A673 (cell line): ENCODE data around the gene AFF1. TPM values are rescaled to one million over a fixed set of nuclear protein-coding genes. Genes with fewer than 3 reads are reported as not detected.

Experiments used
- BruUV-seq: library from RNA; stranded (reverse); fragments of 400-500 nt; replicated peaks from 2 replicates; lab custom pipeline; 2021; lab: Mats Ljungman, UMichigan
- CTCF ChIA-PET: fragments of 300-600 bp; sonication (Branson Sonifier 250); formaldehyde crosslinking; loops from one replicate; lab custom pipeline; 2022; ENCODE audit warnings: antibody characterized with exemption; lab: Charles Lee
- POLR2A ChIA-PET: fragments of 300-600 bp; sonication (Branson Sonifier 250); formaldehyde crosslinking; loops from one replicate; lab custom pipeline; 2022; ENCODE audit warnings: antibody characterized with exemption; ENCODE audit not compliant: low non-redundant PET; lab: Charles Lee
- DNase-seq: peaks from one replicate; pipeline ENCODE4 v3.0.0-alpha.2; 2015; ENCODE audit warnings: low spot score
- H3K27ac ChIP-seq: fragments of 200-600 bp; sonication (generic); 2 replicates; pipeline ENCODE4 v1.5.1; 2016; ENCODE audit warnings: mixed run types, low read depth, mild to moderate bottlenecking, mixed read lengths, antibody characterized with exemption, low read length; ENCODE audit not compliant: poor library complexity, severe bottlenecking
- H3K27me3 ChIP-seq: fragments of 200-600 bp; sonication (generic); replicated peaks from 2 replicates; pipeline ENCODE4 v1.6.1; 2017; ENCODE audit warnings: mixed run types, low read depth, mild to moderate bottlenecking, mixed read lengths, antibody characterized with exemption, low read length; ENCODE audit not compliant: insufficient read depth, poor library complexity
- H3K36me3 ChIP-seq: fragments of 200-600 bp; sonication (generic); 2 replicates; pipeline ENCODE4 v1.6.1; 2016; ENCODE audit warnings: mixed run types, mild to moderate bottlenecking, mixed read lengths, antibody characterized with exemption, low read length; ENCODE audit not compliant: insufficient read depth, poor library complexity, severe bottlenecking
- H3K4me1 ChIP-seq: fragments of 200-600 bp; sonication (generic); 2 replicates; pipeline ENCODE4 v1.6.1; 2017; ENCODE audit warnings: mixed run types, mild to moderate bottlenecking, mixed read lengths, antibody characterized with exemption, low read length; ENCODE audit not compliant: insufficient read depth, poor library complexity, severe bottlenecking
- H3K4me3 ChIP-seq: fragments of 200-600 bp; sonication (generic); 2 replicates; pipeline ENCODE4 v1.5.1; 2016; ENCODE audit warnings: low read depth, mixed run types, mild to moderate bottlenecking, mixed read lengths, low read length; ENCODE audit not compliant: poor library complexity, severe bottlenecking
- H3K9me3 ChIP-seq: fragments of 200-600 bp; sonication (generic); 2 replicates; pipeline ENCODE4 v1.6.1; 2016; ENCODE audit warnings: mixed run types, low read depth, mild to moderate bottlenecking, mixed read lengths, antibody characterized with exemption, low read length; ENCODE audit not compliant: poor library complexity, severe bottlenecking
- EZH2 ChIP-seq: fragments of 200-600 bp; sonication (generic); IDR thresholded peaks from 2 replicates; pipeline ENCODE4 v1.6.1; 2017; ENCODE audit warnings: borderline replicate concordance, low read depth, mild to moderate bottlenecking, mixed read lengths, antibody characterized with exemption, low read length; ENCODE audit not compliant: poor library complexity, severe bottlenecking
- intact Hi-C: fragments of 100-400 bp; cut with micrococcal nuclease; formaldehyde crosslinking; loops from one replicate; pipeline ENCODE4 v1.10.0; 2022; ENCODE audit not compliant: unreplicated experiment
- total RNA-seq: library from RNA; stranded (reverse); gene quantifications from 2 replicates; pipeline ENCODE4 v1.2.3, GENCODE V29; 2021
- TF ChIP-seq, protein P1 (sequence below): fragments of 300-800, 200-600 bp; sonication (generic); conservative IDR thresholded peaks from 2 replicates; pipeline ENCODE4 v1.5.1; 2017; ENCODE audit warnings: low read depth, mild to moderate bottlenecking, antibody characterized with exemption, low read length, moderate library complexity, mixed read lengths

Gene AFF1
- total RNA-seq, 1 experiment from 2014 or later, result 60.1 TPM

DNA sequence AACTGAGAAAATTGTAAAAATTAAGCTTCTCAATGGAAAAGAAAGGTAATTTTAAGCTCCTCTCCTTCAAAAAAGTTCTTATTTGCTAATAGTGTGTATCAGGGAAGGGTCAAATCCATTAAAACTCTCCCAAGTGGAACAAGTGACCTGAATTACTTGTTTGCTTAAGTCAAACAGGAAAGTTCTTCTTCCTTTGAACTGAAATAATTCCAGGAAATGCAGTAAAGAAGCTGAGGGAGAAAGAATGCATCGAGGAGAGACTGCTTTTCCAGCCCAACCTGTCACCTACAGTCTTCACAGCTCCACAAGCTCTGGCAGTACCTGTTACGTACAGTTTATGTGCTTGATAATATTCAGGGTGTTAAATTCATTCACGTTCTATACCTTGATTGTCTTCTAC, 154.6 kb downstream of the AFF1 start:
- intact Hi-C loops, result no loop called here
- TF ChIP-seq, protein P1, sequence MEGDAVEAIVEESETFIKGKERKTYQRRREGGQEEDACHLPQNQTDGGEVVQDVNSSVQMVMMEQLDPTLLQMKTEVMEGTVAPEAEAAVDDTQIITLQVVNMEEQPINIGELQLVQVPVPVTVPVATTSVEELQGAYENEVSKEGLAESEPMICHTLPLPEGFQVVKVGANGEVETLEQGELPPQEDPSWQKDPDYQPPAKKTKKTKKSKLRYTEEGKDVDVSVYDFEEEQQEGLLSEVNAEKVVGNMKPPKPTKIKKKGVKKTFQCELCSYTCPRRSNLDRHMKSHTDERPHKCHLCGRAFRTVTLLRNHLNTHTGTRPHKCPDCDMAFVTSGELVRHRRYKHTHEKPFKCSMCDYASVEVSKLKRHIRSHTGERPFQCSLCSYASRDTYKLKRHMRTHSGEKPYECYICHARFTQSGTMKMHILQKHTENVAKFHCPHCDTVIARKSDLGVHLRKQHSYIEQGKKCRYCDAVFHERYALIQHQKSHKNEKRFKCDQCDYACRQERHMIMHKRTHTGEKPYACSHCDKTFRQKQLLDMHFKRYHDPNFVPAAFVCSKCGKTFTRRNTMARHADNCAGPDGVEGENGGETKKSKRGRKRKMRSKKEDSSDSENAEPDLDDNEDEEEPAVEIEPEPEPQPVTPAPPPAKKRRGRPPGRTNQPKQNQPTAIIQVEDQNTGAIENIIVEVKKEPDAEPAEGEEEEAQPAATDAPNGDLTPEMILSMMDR, result no peak
- no peak for TF ChIP-seq EZH2
- Histone ChIP-seq H3K4me1 (peaks cover 20% of the 10 kb centered on the region), H3K27me3 (no peaks in the 10 kb centered on the region), H3K36me3 (peaks cover 19% of the 10 kb centered on the region), H3K4me3 (no peak overlapping the region), H3K9me3 (no peaks in the 10 kb centered on the region), H3K27ac (peak overlapping the region; percentile 30)
- ChIA-PET POLR2A (interaction anchor here (1.0 kb wide), 1 partner anchor 155 kb away, joined by 4 read pairs; the partner anchor contains the start of gene AFF1), CTCF (no interaction called here)
- DNase-seq, result no peak
- BruUV-seq, result no TSS peak

DNA sequence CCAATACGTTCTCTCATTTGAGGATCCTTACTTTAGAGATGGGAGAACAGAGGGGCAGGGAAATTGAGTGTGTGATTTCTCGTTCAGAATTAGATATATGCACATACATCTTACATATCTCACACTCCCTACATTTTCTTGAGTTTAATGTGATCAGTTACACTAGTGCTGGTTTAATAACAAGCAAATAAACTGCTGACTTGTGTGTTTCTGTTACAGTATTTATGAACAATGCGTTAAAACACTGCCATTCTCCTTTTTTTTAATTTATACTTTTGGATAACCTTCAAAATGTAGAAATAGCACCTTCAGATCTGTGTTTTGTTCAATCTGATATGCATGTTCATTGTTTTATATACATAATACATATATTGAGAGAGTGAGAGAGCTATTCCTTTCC, 155.5 kb downstream of the AFF1 start:
- H3K4me1 ChIP-seq, result peaks cover 20% of the 10 kb centered on the region
- intact Hi-C loops, result loop anchor here (5.0 kb wide), 1 partner anchor 83 kb away; no protein-coding TSS in a partner anchor
- H3K27ac ChIP-seq, result no peak overlapping the region
- no peaks in the 10 kb centered on the region for H3K27me3 ChIP-seq
- no TSS peak for BruUV-seq
- H3K4me3 ChIP-seq, result no peak overlapping the region
- ChIA-PET CTCF (no interaction called here), POLR2A (no interaction called here)
- no peak for DNase-seq
- peaks cover 23% of the 10 kb centered on the region for H3K36me3 ChIP-seq
- H3K9me3 ChIP-seq, result no peaks in the 10 kb centered on the region
- no peak for TF ChIP-seq EZH2
- TF ChIP-seq, protein P1, result no peak

DNA sequence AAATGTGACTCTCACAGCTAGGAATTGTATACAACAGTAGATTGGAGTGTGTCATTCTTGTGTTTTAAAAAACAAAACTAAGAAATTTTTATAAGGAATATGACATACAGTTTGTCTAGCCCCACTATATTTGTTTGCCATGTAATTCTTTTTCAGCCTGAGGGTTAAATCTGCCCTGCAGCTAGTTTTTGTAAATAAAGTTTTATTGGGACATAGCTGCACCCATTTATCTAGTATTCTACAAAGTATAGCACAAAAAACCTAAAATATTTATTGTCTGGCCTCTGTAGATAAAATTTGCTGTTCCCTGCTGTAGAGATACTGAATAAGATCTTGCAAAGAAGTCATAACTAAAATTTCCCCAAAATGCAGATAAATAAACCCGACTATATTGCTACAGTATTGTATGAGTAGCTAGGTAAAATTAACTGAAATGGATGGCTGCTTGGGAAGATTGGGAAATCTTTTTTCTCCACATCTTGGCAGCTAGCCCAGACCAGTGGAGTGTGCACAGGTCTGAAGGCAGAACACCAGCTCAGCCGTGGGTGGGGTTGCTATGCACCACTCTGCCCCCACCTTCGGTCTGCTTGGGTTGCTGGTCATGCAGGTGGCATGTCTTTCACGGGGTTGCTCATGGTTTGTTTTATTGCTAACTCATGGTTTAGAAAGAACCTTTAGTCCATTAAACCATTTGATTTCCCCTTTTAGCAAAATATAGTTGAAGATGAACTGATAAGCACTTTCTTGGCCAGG, 157.8 kb downstream of the AFF1 start:
- ChIA-PET POLR2A (no interaction called here), CTCF (interaction anchor here (1.8 kb wide), 1 partner anchor 170 kb away, joined by 18 read pairs; no protein-coding TSS in a partner anchor)
- no peak for TF ChIP-seq EZH2
- peak; percentile 59 for DNase-seq
- H3K4me3 ChIP-seq, result no peak overlapping the region
- H3K27me3 ChIP-seq, result no peaks in the 10 kb centered on the region
- H3K36me3 ChIP-seq, result peaks cover 14% of the 10 kb centered on the region
- intact Hi-C loops, result loop anchor here (2.0 to 5.0 kb wide), 2 partner anchors 85 to 170 kb away; no protein-coding TSS in a partner anchor
- peaks cover 13% of the 10 kb centered on the region for H3K4me1 ChIP-seq
- no peaks in the 10 kb centered on the region for H3K9me3 ChIP-seq
- no TSS peak for BruUV-seq
- H3K27ac ChIP-seq, result peak overlapping the region; percentile 9
